ENCODE measurements around the gene MTCH1.

DNA sequence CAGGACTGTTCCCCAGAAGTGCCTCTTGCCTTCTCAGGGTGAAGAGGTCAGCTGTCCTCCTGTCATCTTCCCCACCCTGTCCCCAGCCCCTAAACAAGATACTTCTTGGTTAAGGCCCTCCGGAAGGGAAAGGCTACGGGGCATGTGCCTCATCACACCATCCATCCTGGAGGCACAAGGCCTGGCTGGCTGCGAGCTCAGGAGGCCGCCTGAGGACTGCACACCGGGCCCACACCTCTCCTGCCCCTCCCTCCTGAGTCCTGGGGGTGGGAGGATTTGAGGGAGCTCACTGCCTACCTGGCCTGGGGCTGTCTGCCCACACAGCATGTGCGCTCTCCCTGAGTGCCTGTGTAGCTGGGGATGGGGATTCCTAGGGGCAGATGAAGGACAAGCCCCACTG, 21.6 kb downstream of the MTCH1 start:
- TF ChIP-seq POLR2AphosphoS2 (conservative IDR thresholded peaks at IDR 0.05; ENCODE audit: low read length) (no peak), RCOR1 (IDR thresholded peaks at IDR 0.05; ENCODE audit: low read depth, low read length) (no peak), CBX8 (IDR thresholded peaks at IDR 0.05) (no peak), SMC3 (IDR thresholded peaks at IDR 0.05) (no peak), POLR2A (IDR thresholded peaks at IDR 0.05; ENCODE audit: low read length) (no peak), MAX (IDR thresholded peaks at IDR 0.05) (no peak)
- TF ChIP-seq, protein P1, sequence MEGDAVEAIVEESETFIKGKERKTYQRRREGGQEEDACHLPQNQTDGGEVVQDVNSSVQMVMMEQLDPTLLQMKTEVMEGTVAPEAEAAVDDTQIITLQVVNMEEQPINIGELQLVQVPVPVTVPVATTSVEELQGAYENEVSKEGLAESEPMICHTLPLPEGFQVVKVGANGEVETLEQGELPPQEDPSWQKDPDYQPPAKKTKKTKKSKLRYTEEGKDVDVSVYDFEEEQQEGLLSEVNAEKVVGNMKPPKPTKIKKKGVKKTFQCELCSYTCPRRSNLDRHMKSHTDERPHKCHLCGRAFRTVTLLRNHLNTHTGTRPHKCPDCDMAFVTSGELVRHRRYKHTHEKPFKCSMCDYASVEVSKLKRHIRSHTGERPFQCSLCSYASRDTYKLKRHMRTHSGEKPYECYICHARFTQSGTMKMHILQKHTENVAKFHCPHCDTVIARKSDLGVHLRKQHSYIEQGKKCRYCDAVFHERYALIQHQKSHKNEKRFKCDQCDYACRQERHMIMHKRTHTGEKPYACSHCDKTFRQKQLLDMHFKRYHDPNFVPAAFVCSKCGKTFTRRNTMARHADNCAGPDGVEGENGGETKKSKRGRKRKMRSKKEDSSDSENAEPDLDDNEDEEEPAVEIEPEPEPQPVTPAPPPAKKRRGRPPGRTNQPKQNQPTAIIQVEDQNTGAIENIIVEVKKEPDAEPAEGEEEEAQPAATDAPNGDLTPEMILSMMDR (IDR thresholded peaks at IDR 0.05) = no peak
- TF ChIP-seq, protein P2, sequence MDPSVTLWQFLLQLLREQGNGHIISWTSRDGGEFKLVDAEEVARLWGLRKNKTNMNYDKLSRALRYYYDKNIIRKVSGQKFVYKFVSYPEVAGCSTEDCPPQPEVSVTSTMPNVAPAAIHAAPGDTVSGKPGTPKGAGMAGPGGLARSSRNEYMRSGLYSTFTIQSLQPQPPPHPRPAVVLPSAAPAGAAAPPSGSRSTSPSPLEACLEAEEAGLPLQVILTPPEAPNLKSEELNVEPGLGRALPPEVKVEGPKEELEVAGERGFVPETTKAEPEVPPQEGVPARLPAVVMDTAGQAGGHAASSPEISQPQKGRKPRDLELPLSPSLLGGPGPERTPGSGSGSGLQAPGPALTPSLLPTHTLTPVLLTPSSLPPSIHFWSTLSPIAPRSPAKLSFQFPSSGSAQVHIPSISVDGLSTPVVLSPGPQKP (IDR thresholded peaks at IDR 0.05; ENCODE audit: low read depth, low read length) = no peak

All from A549 (cell line).